H9 (cell line): ENCODE data around the gene CES5A. TPM values are rescaled to one million over a fixed set of nuclear protein-coding genes. Genes with fewer than 3 reads are reported as not detected.

Experiments used
- DNase-seq: peaks from one replicate; pipeline ENCODE4 v3.0.0-alpha.2; 2017
- H2AFZ ChIP-seq: one replicate; pipeline ENCODE4 v1.6.1; 2013; ENCODE audit warnings: mild to moderate bottlenecking, low read length, control low read depth, moderate library complexity
- H2AK5ac ChIP-seq: 2 replicates; pipeline ENCODE4 v1.6.1; 2013; ENCODE audit warnings: low read length, control low read depth, mixed read lengths; ENCODE audit not compliant: insufficient read length
- H2BK120ac ChIP-seq: one replicate; pipeline ENCODE4 v1.6.1; 2013; ENCODE audit warnings: low read depth, mild to moderate bottlenecking, low read length, control low read depth, inconsistent platforms; ENCODE audit not compliant: poor library complexity, severe bottlenecking
- H2BK12ac ChIP-seq: 2 replicates; pipeline ENCODE4 v1.6.1; 2013; ENCODE audit warnings: low read length, control low read depth, mixed read lengths, low read depth; ENCODE audit not compliant: insufficient read length
- H2BK15ac ChIP-seq: 2 replicates; pipeline ENCODE4 v1.6.1; 2013; ENCODE audit warnings: low read depth, low read length, control low read depth
- H2BK20ac ChIP-seq: one replicate; pipeline ENCODE4 v1.6.1; 2013; ENCODE audit warnings: low read depth, mild to moderate bottlenecking, low read length, control low read depth, inconsistent platforms; ENCODE audit not compliant: poor library complexity, severe bottlenecking
- H2BK5ac ChIP-seq: 2 replicates; pipeline ENCODE4 v1.6.1; 2013; ENCODE audit warnings: low read length, control low read depth, mixed read lengths; ENCODE audit not compliant: insufficient read length
- H3K14ac ChIP-seq: 2 replicates; pipeline ENCODE4 v1.6.1; 2013; ENCODE audit warnings: low read length, control low read depth; ENCODE audit not compliant: insufficient read depth
- H3K18ac ChIP-seq: 2 replicates; pipeline ENCODE4 v1.6.1; 2013; ENCODE audit warnings: low read depth, mild to moderate bottlenecking, mixed read lengths, low read length, control low read depth; ENCODE audit not compliant: insufficient read length
- H3K23ac ChIP-seq: 2 replicates; pipeline ENCODE4 v1.6.1; 2013; ENCODE audit warnings: low read length, control low read depth, mixed read lengths, low read depth; ENCODE audit not compliant: insufficient read length
- H3K23me2 ChIP-seq: 2 replicates; pipeline ENCODE4 v1.6.1; 2013; ENCODE audit warnings: low read depth, mild to moderate bottlenecking, mixed read lengths, low read length, control low read depth; ENCODE audit not compliant: insufficient read length, poor library complexity, severe bottlenecking
- H3K27ac ChIP-seq: 2 replicates; pipeline ENCODE4 v1.5.1; 2013; ENCODE audit warnings: low read length, control low read depth, mixed read lengths, low read depth; ENCODE audit not compliant: insufficient read length
- H3K27me3 ChIP-seq: 2 replicates; pipeline ENCODE4 v1.6.1; 2013; ENCODE audit warnings: low read length, control low read depth, inconsistent platforms; ENCODE audit not compliant: insufficient read depth
- H3K4ac ChIP-seq: 2 replicates; pipeline ENCODE4 v1.6.1; 2013; ENCODE audit warnings: low read depth, mild to moderate bottlenecking, control low read depth, inconsistent platforms, low read length, moderate library complexity
- H3K4me1 ChIP-seq: 2 replicates; pipeline ENCODE4 v1.6.1; 2013; ENCODE audit warnings: low read length, control low read depth, inconsistent platforms; ENCODE audit not compliant: insufficient read depth
- H3K4me2 ChIP-seq: 2 replicates; pipeline ENCODE4 v1.6.1; 2013; ENCODE audit warnings: low read length, control low read depth, mixed read lengths; ENCODE audit not compliant: insufficient read length, insufficient read depth
- H3K56ac ChIP-seq: 2 replicates; pipeline ENCODE4 v1.6.1; 2013; ENCODE audit warnings: low read depth, mild to moderate bottlenecking, mixed read lengths, low read length, control low read depth; ENCODE audit not compliant: insufficient read length
- H3K79me1 ChIP-seq: 2 replicates; pipeline ENCODE4 v1.6.1; 2013; ENCODE audit warnings: low read depth, mild to moderate bottlenecking, moderate library complexity, low read length, control low read depth, inconsistent platforms; ENCODE audit not compliant: insufficient read depth, poor library complexity, severe bottlenecking
- H3K79me2 ChIP-seq: 2 replicates; pipeline ENCODE4 v1.6.1; 2013; ENCODE audit warnings: low read length, control low read depth, inconsistent platforms; ENCODE audit not compliant: insufficient read depth
- H3K9ac ChIP-seq: 2 replicates; pipeline ENCODE4 v1.6.1; 2013; ENCODE audit warnings: low read length, control low read depth, mixed read lengths; ENCODE audit not compliant: insufficient read length; ENCODE audit errors: extremely low read depth
- H3K9me3 ChIP-seq: one replicate; pipeline ENCODE4 v1.6.1; 2013; ENCODE audit warnings: low read depth, low read length, inconsistent platforms; ENCODE audit not compliant: control insufficient read depth
- H3T11ph ChIP-seq: one replicate; pipeline ENCODE4 v1.6.1; 2013; ENCODE audit warnings: mild to moderate bottlenecking, low read length, control low read depth, inconsistent platforms
- H4K20me1 ChIP-seq: one replicate; pipeline ENCODE4 v1.6.1; 2013; ENCODE audit not compliant: control insufficient read depth, insufficient read length, insufficient read depth
- H4K5ac ChIP-seq: 2 replicates; pipeline ENCODE4 v1.6.1; 2013; ENCODE audit warnings: low read depth, mild to moderate bottlenecking, mixed read lengths, low read length, control low read depth; ENCODE audit not compliant: insufficient read length
- H4K8ac ChIP-seq: replicated peaks from 2 replicates; pipeline ENCODE4 v1.6.1; 2013; ENCODE audit warnings: low read length, control low read depth, mixed read lengths, low read depth; ENCODE audit not compliant: insufficient read length
- H4K91ac ChIP-seq: 2 replicates; pipeline ENCODE4 v1.6.1; 2013; ENCODE audit warnings: low read depth, mild to moderate bottlenecking, moderate library complexity, mixed read lengths, low read length, control low read depth; ENCODE audit not compliant: insufficient read length
- H3K27ac Mint-ChIP-seq, 3 experiments: 2 replicates in 2 of 3; 3 replicates in 1 of 3; pipeline ENCODE4 v1.8.0; 2020 to 2021; ENCODE audit warnings: mixed read lengths in 3 of 3, mild to moderate bottlenecking in 1 of 3, moderate library complexity in 1 of 3
- H3K27me3 Mint-ChIP-seq: 2 replicates; pipeline ENCODE4 v1.8.0; 2021; ENCODE audit warnings: low read depth, mild to moderate bottlenecking, moderate library complexity, mixed read lengths
- H3K36me3 Mint-ChIP-seq, 3 experiments: 2 replicates in 2 of 3; 3 replicates in 1 of 3; pipeline ENCODE4 v1.8.0; 2020 to 2021; ENCODE audit warnings: low read depth in 3 of 3, mixed read lengths in 3 of 3; ENCODE audit not compliant: insufficient read depth in 1 of 3
- H3K4me1 Mint-ChIP-seq, 2 experiments: 2 replicates each; pipeline ENCODE4 v1.8.0; 2020; ENCODE audit warnings: mixed read lengths in 2 of 2
- H3K4me3 Mint-ChIP-seq, 2 experiments: 2 replicates in 1 of 2; 3 replicates in 1 of 2; pipeline ENCODE4 v1.8.0; 2020 to 2021; ENCODE audit warnings: mild to moderate bottlenecking in 2 of 2, mixed read lengths in 2 of 2, moderate library complexity in 1 of 2
- H3K9me3 Mint-ChIP-seq, 2 experiments: 2 replicates in 1 of 2; 3 replicates in 1 of 2; pipeline ENCODE4 v1.8.0; 2020; ENCODE audit warnings: mild to moderate bottlenecking in 2 of 2, mixed read lengths in 2 of 2, moderate library complexity in 1 of 2
- WGBS: extraction: QIAGEN DNeasy Blood & Tissue Kit; methylation state at CpG from one replicate; pipeline ENCODE4 v1.1.7; 2013; ENCODE audit warnings: missing lambda C conversion rate, low lambda C conversion rate, mixed read lengths; ENCODE audit not compliant: insufficient read length; ENCODE audit errors: extremely low coverage; 5-methylcytosine and 5-hydroxymethylcytosine counted together
- total RNA-seq: library from RNA; stranded (reverse); gene quantifications from 2 replicates; pipeline ENCODE4 v1.2.1, GENCODE V29; 2021
- TF ChIP-seq, protein P1 (sequence below): fragments of 200-600 bp; sonication (generic); conservative IDR thresholded peaks from 3 replicates; pipeline ENCODE4 v1.8.0; 2021; ENCODE audit warnings: antibody characterized with exemption, mild to moderate bottlenecking

CES5A gene
- total RNA-seq, 1 experiment from 2014 or later: not detected

DNA sequence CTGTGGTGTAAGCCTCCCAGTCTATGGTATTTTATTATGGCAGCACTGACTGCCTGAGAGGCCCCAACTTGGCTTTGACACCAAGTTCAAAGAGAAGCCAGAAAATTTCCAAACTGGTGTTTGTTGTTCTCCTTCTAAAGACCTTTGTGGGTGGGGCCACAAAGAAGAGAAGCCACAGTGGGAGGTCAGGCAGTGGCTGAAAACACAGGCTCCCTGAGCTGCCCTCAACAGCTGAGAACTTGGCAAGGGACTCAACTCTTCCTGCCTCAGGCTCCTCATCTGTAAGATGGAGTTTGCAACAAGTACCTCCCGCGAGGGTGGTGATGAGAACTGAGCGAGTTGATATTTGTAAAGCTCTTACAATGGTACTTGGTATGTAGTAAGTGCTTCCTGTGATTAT is 18.2 kb downstream of the CES5A start:
- Histone ChIP-seq H4K20me1 (no peaks in the 10 kb centered on the region), H4K91ac (no peak overlapping the region), H3K14ac (no peak overlapping the region), H3K23ac (no peak overlapping the region), H4K5ac (no peak overlapping the region), H2AK5ac (no peak overlapping the region), H3K9ac (no peak overlapping the region), H3K23me2 (no peaks in the 10 kb centered on the region), H3K18ac (no peak overlapping the region), H3K27ac (no peak overlapping the region), H2AFZ (no peak overlapping the region), H2BK120ac (no peak overlapping the region), H3K9me3 (no peaks in the 10 kb centered on the region), H3T11ph (no peak overlapping the region), H2BK5ac (no peak overlapping the region), H3K4me2 (no peak overlapping the region), H2BK20ac (no peak overlapping the region), H3K79me2 (no peaks in the 10 kb centered on the region), H3K4ac (no peak overlapping the region), H2BK15ac (no peak overlapping the region), H3K79me1 (no peaks in the 10 kb centered on the region), H2BK12ac (no peak overlapping the region), H3K4me1 (no peaks in the 10 kb centered on the region; the same call in 1 of the 2 replicates), H3K56ac (no peak overlapping the region), H3K27me3 (no peaks in the 10 kb centered on the region), H4K8ac (no peak overlapping the region)
- no peak overlapping the region for H3K4me3 Mint-ChIP-seq
- no peaks in the 10 kb centered on the region; a peak in 1 of 5 replicates for H3K9me3 Mint-ChIP-seq
- no peak overlapping the region for H3K27ac Mint-ChIP-seq
- no peaks in the 10 kb centered on the region for H3K4me1 Mint-ChIP-seq
- no peak for DNase-seq
- no peaks in the 10 kb centered on the region for H3K36me3 Mint-ChIP-seq
- peaks cover 11% of the 10 kb centered on the region for H3K27me3 Mint-ChIP-seq
- TF ChIP-seq, protein P1, sequence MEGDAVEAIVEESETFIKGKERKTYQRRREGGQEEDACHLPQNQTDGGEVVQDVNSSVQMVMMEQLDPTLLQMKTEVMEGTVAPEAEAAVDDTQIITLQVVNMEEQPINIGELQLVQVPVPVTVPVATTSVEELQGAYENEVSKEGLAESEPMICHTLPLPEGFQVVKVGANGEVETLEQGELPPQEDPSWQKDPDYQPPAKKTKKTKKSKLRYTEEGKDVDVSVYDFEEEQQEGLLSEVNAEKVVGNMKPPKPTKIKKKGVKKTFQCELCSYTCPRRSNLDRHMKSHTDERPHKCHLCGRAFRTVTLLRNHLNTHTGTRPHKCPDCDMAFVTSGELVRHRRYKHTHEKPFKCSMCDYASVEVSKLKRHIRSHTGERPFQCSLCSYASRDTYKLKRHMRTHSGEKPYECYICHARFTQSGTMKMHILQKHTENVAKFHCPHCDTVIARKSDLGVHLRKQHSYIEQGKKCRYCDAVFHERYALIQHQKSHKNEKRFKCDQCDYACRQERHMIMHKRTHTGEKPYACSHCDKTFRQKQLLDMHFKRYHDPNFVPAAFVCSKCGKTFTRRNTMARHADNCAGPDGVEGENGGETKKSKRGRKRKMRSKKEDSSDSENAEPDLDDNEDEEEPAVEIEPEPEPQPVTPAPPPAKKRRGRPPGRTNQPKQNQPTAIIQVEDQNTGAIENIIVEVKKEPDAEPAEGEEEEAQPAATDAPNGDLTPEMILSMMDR: no peak
- WGBS: no CpG with 5 or more reads among the region's 3 CpGs
